Fibroblast of upper back skin (primary cell): Measurements from ENCODE around the gene ANKRD12.
"Not testable (repeated sequence)": the region's sequence is repeated elsewhere in the genome, so short reads cannot be mapped to it uniquely, and the experiment has no call there.

Experiments used
- DNase-seq: peaks from one replicate; pipeline ENCODE4 v3.0.0-alpha.2; 2013

Gene ANKRD12

GRCh38 chr18:9147440-9148202, 11.0 kb downstream of the ANKRD12 start:
- DNase-seq, result peak; percentile 75

DNA sequence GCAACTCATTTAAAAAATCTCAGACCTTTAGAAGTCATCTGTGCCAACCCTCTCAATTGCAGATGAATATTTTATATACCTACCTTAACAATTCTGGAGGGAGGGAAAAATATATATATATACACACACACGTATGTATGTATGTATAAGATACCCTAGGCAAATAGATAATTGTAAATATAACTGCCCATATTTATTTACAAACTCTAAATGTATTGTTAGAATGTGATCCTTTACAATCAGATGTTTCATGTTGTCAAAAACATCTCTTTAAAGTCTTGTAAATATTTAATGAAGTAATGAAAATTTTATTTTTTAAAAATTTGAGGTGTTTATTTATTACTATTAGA, 11.6 kb downstream of the ANKRD12 start:
- DNase-seq, result no peak

GRCh38 chr18:9150121-9150520, 13.5 kb downstream of the ANKRD12 start:
- DNase-seq, result no peak

DNA sequence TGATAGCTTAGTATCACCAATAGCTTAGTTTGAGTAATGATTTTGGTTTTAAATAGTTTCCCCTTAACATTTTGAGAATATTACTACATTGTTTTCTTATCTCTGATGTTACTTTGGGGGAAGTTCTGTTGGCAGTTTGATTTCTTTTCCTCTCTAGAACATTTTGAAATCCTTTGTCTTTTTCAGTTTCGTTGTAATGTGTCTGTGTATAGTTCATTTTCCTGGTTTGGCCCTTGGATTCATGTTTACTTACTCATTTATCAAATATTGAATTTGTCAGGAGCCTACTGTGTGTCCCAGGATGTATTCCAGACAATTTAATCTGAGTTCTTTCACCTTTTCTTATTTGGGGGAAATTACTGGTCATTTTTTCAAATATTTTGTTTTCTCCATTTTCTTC, 16.7 kb downstream of the ANKRD12 start:
- DNase-seq, result no peak

GRCh38 chr18:9156604-9157249, 20.1 kb downstream of the ANKRD12 start:
- DNase-seq, result no peak

GRCh38 chr18:9157806-9158205, 21.2 kb downstream of the ANKRD12 start:
- no peak for DNase-seq

DNA sequence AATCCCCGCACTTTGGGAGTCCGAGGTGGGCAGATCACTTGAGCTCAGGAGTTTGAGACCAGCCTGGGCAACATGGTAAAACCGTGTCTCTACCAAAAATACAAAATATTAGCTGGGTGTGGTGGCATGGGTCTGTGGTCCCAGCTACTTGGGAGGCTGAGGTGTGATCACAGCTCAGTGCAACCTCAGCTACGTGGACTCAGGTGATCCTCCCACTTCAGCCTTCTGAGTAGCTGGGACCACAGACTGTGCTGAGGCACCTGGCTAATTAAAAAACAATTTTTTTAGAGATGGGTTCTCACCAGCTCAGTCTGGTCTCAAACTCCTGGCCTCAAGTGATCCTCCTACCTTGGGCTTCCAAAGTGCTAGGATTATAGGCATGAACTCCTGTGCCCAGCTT, 23.4 kb downstream of the ANKRD12 start:
- DNase-seq, result no peak

DNA sequence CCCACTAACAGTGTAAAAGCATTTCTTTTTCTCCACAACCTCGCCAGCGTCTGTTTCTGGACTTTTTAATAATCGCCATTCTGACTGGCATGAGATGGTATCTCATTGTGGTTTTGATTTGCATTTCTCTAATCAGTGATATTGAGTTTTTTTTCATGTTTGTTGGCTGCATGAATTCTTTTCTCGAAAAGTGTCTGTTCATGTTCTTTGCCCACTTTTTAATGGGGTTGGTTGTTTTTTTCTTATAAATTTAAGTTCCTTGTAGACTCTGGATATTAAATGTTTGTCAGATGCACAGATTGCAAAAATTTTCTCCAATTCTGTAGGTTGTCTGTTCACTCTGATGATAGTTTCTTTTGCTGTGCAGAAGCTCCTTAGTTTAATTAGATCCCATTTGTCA, 26.1 kb downstream of the ANKRD12 start:
- DNase-seq, result not testable (repeated sequence)

- not testable (repeated sequence) for DNase-seq
Observed at GRCh38 chr18:9164149-9164548, 27.6 kb downstream of the ANKRD12 start.

DNA sequence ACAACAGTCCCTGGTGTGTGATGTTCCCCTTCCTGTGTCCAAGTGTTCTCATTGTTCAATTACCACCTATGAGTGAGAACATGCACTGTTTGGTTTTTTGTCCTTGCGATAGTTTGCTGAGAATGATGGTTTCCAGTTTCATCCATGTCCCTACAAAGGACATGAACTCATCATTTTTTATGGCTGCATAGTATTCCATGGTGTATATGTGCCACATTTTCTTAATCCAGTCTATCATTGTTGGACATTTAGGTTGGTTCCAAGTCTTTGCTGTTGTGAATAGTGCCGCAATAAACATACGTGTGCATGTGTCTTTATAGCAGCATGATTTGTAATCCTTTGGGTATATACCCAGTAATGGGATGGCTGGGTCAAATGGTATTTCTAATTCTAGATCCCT, 29.3 kb downstream of the ANKRD12 start:
- not testable (repeated sequence) for DNase-seq

GRCh38 chr18:9169515-9169914, 32.9 kb downstream of the ANKRD12 start:
- not testable (repeated sequence) for DNase-seq

GRCh38 chr18:9171919-9172318, 35.3 kb downstream of the ANKRD12 start:
- DNase-seq, result not testable (repeated sequence)

GRCh38 chr18:9172506-9173127, 36.0 kb downstream of the ANKRD12 start:
- no peak for DNase-seq

- DNase-seq, result no peak
Observed at GRCh38 chr18:9173770-9174233, 37.2 kb downstream of the ANKRD12 start.

DNA sequence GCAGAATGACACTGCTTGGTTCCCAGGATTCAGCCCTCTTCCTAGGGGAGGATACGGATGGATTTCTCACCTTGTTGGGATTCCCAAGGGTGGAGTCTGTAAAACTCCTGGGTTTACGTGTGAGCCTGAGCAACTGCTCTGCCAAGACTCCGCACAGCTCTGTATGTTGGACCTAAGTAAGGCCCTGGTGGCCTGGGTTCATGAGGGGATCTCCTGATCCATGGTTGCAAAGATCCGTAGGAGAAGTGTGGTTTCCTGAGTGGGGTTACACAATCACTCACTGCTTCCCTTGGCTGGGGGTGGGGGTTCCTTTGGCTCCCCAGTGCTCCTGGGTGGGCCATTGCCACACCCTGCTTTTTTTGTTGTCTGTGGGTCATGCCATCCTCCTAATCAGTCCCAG, 37.7 kb downstream of the ANKRD12 start:
- no peak for DNase-seq

GRCh38 chr18:9175115-9175514, 38.5 kb downstream of the ANKRD12 start:
- no peak for DNase-seq

DNA sequence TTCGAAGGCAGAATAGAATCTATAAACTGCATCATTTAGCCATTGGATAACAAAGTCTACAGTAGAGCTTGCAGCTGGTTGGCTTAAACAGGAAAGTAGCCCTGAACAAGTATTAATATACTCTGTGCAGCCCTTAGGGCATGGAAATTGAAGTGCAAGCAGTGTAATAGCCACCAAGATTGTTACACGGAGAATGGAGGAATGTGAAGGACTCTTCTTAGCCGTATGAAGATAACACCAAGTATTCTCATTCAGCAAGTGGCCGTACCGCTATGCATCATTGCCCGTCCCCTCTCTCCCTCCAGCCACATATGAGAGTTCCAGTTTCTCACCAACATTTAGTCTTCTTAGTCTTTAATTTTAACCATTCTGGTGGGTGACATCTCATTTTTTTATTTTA, 40.5 kb downstream of the ANKRD12 start:
- DNase-seq, result no peak

GRCh38 chr18:9177466-9177865, 40.9 kb downstream of the ANKRD12 start:
- DNase-seq, result no peak

DNA sequence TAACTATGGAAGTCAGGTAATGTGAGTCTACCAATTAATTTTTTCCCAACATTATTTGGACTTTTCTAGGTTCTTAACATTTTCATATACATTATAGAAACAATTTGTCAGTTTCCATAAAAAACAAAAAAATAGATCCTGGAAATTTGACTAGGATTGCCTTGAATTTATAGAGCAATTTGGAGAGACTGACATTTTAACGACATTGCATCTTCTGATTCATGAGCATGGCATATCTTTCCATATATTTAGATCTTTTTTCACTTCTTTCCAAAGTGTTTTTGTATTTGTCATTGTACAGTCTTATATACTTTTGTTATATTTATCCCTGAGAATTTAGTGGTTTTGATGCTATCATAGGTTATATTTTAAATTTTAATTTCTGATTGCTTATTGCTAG, 42.0 kb downstream of the ANKRD12 start:
- no peak for DNase-seq

DNA sequence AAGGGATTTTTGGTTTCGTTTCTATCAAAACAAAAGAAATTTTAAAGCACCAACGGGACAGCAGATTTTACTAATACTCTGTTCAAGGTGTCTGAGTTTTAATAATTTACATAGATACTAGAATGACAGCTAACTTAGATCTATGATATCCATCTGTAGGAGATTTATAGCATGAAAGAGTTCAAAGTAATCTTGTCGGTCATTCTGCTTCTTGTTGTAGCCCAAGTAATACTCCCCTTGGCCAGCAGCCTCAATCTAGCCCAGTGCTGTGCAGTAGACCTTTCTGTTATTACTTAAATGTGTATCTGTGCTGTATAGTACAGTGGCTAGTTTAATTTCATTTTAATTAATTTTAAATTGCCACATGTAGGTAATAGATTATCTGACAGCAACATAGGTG, 44.7 kb downstream of the ANKRD12 start:
- no peak for DNase-seq

- DNase-seq, result no peak
Observed at GRCh38 chr18:9182852-9183399, 46.3 kb downstream of the ANKRD12 start.

DNA sequence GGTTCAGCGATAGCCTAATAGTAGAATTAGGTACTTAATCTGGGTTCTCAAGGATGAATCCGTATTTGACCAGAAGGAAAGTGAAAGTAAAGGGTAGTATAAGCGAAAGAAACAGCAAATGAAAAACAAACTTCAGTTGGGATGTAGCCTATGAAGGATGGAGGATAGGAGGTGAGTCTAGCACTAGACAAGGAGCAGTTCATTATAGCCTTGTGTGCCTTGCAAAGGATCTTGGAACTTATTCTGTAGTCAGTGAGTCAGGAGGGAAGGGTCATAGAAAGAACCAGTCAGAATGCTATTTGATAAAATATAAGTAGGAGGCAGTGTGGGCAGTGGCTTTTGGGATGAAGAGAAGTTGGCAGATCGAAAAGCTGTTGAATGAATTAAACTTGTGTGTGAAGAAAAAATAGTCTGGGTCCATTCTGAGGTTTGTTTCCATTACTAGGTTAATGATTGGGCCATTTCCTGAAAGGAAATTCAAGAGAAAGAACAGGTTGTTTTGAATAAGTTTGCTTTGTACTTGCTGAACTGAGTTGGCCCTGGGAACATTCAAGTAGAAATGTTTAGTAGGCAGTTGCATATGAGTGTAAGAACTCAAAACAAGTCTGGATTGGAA, 48.5 kb downstream of the ANKRD12 start:
- no peak for DNase-seq
